ENCODE measurements around the gene COQ8B.

COQ8B gene

DNA sequence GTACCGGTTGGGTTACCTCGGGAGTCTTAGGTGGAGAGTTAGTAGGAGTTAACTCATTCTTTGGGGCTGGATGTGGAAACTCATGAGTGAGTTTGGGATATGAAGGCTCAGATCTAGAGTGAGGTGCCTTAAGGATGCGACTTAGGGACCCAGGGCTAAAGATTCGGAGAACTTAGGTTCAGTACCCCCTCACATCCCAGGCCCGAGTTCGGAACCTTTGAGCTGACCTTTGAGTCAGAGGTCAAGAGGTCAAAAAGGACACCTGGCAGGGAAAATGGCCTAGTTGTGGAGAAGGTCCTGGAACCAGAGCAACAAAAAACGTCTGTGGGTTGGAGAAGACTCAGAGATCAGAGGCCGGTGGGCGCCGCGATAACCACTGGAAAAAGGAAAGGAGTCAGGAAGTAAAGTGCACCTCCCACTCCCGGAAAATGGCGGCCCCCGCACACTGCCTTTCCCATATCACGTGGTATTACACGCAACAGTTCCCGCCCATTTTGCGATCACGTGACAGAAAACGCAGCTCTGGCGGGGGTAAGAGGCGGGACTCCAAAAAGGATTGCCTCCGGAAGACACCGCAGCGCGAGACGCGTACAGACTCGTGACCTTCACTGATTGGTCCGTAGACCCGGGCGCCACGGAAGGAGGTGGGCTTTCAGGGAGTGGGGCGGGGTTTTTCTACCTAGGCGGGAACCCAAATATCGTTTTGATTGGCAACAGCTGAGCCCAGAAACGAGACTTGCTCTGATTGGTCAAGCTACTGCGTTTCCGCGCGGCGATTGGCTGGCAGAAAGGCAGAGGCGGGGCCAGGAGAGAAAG is 33.6 kb upstream of the COQ8B start, which contains the start of gene ACTMAP:
Gene ACTMAP (minus strand): TSS at position 420 of the 816 bp plus-strand sequence. CDS start 674 bp downstream, outside the sequence.
- Mint-ChIP-seq H3K27me3 (no peaks in the 10 kb centered on the region), H3K4me3 (peak within 1 kb of the TSS; percentile 93), H3K36me3 (ENCODE audit: low read depth) (peaks cover 49% of the 10 kb centered on the region), H3K4me1 (ENCODE audit: low read depth) (peaks cover 33% of the 10 kb centered on the region), H3K9me3 (no peaks in the 10 kb centered on the region), H3K27ac (peak within 1 kb of the TSS; percentile 97)
- DNase-seq: peak; percentile 99

DNA sequence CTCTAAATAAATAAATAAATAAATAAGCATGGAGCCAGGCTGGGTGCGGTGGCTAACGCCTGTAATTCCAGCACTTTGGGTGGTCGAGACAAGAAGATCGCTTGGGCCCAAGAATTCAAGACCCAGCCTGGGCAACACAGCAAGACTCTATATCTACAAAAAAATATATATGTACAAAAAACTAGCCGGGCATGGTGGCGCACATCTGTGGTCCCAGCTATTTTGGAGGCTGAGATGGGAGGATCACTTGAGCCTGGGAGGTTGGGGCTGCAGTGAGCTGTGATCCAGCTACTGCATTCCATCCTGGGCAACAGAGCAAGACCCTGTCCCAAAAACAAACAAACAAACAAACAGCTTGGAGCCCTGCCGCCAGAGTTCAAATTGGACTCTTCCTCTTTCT is 30.9 kb upstream of the COQ8B start:
- H3K27me3 Mint-ChIP-seq: no peaks in the 10 kb centered on the region
- H3K4me1 Mint-ChIP-seq (ENCODE audit: low read depth): peaks cover 16% of the 10 kb centered on the region
- H3K36me3 Mint-ChIP-seq (ENCODE audit: low read depth): peaks cover 26% of the 10 kb centered on the region
- no peak for DNase-seq
- H3K4me3 Mint-ChIP-seq: no peak overlapping the region
- no peaks in the 10 kb centered on the region for H3K9me3 Mint-ChIP-seq
- no peak overlapping the region for H3K27ac Mint-ChIP-seq

- Mint-ChIP-seq H3K9me3 (no peaks in the 10 kb centered on the region), H3K36me3 (ENCODE audit: low read depth) (peaks cover 9% of the 10 kb centered on the region), H3K27ac (no peak overlapping the region), H3K27me3 (no peaks in the 10 kb centered on the region), H3K4me3 (no peak overlapping the region), H3K4me1 (ENCODE audit: low read depth) (peaks cover 15% of the 10 kb centered on the region)
- no peak for DNase-seq
These were observed 28.7 kb upstream of the COQ8B start for GRCh38 chr19:40745402-40745780.

- Mint-ChIP-seq H3K27me3 (no peaks in the 10 kb centered on the region), H3K9me3 (no peaks in the 10 kb centered on the region), H3K36me3 (ENCODE audit: low read depth) (peaks cover 7% of the 10 kb centered on the region), H3K4me3 (no peak overlapping the region), H3K27ac (no peak overlapping the region), H3K4me1 (ENCODE audit: low read depth) (peaks cover 10% of the 10 kb centered on the region)
- DNase-seq: peak; percentile 52
These were observed 28.1 kb upstream of the COQ8B start for GRCh38 chr19:40744554-40745401.

DNA sequence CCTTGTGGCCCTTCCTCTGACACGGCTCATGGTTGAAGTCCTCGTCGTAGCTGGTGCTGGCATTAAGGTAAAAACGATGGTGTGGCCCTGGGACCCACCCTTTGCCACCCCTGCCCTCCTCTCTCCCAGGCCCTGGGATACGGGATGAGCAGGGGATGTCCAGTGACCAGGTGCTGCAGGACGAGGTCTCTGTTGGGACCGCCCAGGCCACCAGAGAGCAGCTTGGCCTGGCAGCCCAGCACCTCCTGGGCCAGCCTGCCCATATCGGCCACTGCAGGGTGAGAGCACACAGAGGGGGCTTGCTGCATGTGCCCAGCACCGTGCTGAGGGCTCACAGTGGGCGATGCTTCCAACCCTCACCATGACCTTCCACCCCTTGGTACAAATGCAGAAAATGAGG is 27.2 kb upstream of the COQ8B start:
- Mint-ChIP-seq H3K36me3 (ENCODE audit: low read depth) (peaks cover 11% of the 10 kb centered on the region), H3K27me3 (no peaks in the 10 kb centered on the region), H3K27ac (no peak overlapping the region), H3K4me1 (ENCODE audit: low read depth) (peaks cover 3% of the 10 kb centered on the region), H3K9me3 (no peaks in the 10 kb centered on the region), H3K4me3 (no peak overlapping the region)
- no peak for DNase-seq

DNA sequence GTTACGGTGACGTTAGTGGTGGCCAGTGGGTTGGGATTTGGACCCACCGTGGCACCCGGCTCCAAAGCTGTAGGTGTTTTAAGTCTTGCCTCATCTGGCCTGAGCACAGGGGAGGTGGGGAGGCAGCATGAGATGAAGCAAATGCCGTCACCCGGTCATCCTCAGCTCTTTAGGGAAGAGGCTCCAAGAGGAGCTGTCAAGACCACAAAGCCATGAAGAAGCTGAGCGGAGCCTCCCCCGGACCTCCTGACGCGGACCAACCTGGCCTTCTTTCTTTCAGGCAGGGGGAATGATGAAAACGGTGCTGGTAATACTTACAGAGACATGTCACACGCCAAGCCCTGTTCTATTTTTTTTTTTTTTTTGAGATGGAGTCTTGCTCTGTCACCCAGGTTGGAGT is 26.2 kb upstream of the COQ8B start:
- H3K27ac Mint-ChIP-seq: no peak overlapping the region
- H3K4me3 Mint-ChIP-seq: no peak overlapping the region
- H3K4me1 Mint-ChIP-seq (ENCODE audit: low read depth): no peaks in the 10 kb centered on the region
- no peak for DNase-seq
- H3K27me3 Mint-ChIP-seq: no peaks in the 10 kb centered on the region
- H3K36me3 Mint-ChIP-seq (ENCODE audit: low read depth): peaks cover 17% of the 10 kb centered on the region
- H3K9me3 Mint-ChIP-seq: no peaks in the 10 kb centered on the region

DNA sequence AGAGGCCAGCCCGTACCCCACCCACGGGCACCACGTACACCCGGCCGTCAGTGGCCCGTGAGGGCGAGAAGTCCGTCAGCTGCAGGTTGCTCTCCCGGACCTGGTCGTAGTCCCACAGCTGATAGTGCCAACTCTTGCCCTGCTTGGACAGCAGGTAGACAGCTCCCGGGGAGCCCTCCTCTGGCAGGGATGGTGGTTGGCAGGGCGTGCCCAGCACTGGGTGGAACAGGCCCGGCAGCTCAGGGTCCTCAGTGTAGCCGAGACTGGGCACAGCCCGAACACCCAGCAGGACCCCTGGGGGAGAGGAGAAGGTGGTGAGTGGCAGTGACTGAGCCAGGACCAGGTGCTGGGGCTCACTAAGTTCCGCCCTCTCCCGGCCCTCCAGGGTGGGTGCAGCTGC is 25.8 kb upstream of the COQ8B start:
- H3K4me1 Mint-ChIP-seq (ENCODE audit: low read depth): no peaks in the 10 kb centered on the region
- H3K27ac Mint-ChIP-seq: no peak overlapping the region
- peaks cover 19% of the 10 kb centered on the region for H3K36me3 Mint-ChIP-seq (ENCODE audit: low read depth)
- H3K4me3 Mint-ChIP-seq: no peak overlapping the region
- no peaks in the 10 kb centered on the region for H3K9me3 Mint-ChIP-seq
- DNase-seq: no peak
- no peaks in the 10 kb centered on the region for H3K27me3 Mint-ChIP-seq

DNA sequence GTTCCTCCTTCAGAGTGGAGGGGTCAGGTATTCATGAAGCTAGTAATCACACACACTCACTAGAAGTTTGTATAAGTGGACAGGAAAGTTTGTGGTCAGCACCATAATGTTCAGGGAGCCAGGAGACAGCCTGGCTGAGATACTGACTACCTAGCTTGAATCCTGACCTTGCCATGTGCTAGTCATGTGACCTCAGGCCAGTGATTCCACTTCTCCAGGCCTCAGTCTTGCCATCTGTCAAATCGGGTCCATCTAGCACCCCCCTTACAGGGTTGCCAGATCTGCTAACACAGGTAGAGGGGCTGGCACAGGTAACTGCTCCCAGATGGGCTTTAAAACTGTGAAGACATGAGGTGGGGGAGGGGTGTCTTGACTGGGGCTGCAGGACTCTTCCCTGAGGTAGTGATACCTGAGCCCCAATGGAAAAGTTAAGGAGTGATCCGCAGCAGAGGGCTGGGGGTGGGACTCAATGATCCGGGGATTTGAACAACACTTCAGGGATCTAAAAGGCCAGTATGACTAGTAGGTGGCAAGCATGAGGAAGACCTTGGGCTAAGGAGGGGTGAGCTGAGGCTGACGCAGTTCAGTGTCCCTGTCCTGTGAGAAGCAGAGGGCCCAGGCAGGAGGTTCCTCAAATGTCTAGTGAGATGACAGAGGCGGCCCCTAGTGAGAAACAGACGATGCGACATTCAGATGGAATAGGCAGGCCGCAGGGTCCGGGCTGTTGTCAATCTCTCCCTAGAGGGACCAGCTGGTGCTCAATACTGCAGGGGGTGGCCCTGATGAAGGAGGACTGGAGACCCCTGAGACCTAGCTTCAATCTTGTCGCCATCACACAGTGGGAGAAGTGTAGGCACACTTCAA is 25.1 kb upstream of the COQ8B start:
- peak overlapping the region; percentile 29 for H3K27ac Mint-ChIP-seq
- no peak overlapping the region for H3K4me3 Mint-ChIP-seq
- no peak for DNase-seq
- H3K36me3 Mint-ChIP-seq (ENCODE audit: low read depth): peaks cover 26% of the 10 kb centered on the region
- H3K4me1 Mint-ChIP-seq (ENCODE audit: low read depth): no peaks in the 10 kb centered on the region
- H3K27me3 Mint-ChIP-seq: no peaks in the 10 kb centered on the region
- H3K9me3 Mint-ChIP-seq: no peaks in the 10 kb centered on the region

GRCh38 chr19:40740747-40741146 is 24.1 kb upstream of the COQ8B start:
- H3K36me3 Mint-ChIP-seq (ENCODE audit: low read depth): peaks cover 36% of the 10 kb centered on the region
- no peaks in the 10 kb centered on the region for H3K27me3 Mint-ChIP-seq
- DNase-seq: no peak
- no peak overlapping the region for H3K4me3 Mint-ChIP-seq
- no peaks in the 10 kb centered on the region for H3K9me3 Mint-ChIP-seq
- H3K4me1 Mint-ChIP-seq (ENCODE audit: low read depth): no peaks in the 10 kb centered on the region
- H3K27ac Mint-ChIP-seq: no peak overlapping the region

GRCh38 chr19:40739871-40740703 is 23.4 kb upstream of the COQ8B start:
- no peak for DNase-seq
- Mint-ChIP-seq H3K4me1 (ENCODE audit: low read depth) (no peaks in the 10 kb centered on the region), H3K4me3 (no peak overlapping the region), H3K27me3 (no peaks in the 10 kb centered on the region), H3K9me3 (no peaks in the 10 kb centered on the region), H3K36me3 (ENCODE audit: low read depth) (peaks cover 42% of the 10 kb centered on the region), H3K27ac (no peak overlapping the region)

DNA sequence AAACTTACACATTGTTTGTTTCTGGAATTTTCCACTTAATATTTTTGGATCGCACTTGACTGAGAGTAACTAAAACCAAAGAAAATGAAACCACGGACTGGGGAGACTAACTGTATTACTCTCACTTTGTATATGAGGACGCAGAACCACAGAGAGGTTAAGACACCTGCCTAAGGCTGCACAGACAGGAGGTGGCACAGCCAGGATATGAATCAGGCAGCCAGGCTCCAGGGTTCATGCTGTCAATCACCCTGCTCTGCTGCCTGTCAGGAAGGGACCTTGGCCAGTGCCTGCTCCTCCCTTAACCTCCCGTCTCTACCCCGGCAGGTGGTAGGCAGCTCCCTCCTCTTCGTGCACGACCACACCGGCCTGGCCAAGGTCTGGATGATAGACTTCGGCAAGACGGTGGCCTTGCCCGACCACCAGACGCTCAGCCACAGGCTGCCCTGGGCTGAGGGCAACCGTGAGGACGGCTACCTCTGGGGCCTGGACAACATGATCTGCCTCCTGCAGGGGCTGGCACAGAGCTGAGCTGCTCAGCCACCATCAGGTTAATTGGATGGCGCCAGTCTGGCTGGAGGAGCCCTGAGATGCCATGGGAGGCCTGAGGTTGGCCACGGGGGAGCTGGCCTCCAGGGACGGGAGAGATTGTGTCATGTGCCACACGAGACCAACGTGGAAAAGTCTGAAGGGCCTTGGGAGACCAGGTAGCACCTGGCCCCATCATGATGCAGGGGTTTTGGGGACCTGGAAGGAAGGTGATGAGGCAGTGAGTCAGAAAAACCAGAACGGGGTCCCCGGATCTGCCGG is 22.5 kb upstream of the COQ8B start:
- Mint-ChIP-seq H3K27me3 (no peaks in the 10 kb centered on the region), H3K27ac (no peak overlapping the region), H3K4me1 (ENCODE audit: low read depth) (no peaks in the 10 kb centered on the region), H3K36me3 (ENCODE audit: low read depth) (peaks cover 50% of the 10 kb centered on the region), H3K4me3 (no peak overlapping the region), H3K9me3 (no peaks in the 10 kb centered on the region)
- no peak for DNase-seq

DNA sequence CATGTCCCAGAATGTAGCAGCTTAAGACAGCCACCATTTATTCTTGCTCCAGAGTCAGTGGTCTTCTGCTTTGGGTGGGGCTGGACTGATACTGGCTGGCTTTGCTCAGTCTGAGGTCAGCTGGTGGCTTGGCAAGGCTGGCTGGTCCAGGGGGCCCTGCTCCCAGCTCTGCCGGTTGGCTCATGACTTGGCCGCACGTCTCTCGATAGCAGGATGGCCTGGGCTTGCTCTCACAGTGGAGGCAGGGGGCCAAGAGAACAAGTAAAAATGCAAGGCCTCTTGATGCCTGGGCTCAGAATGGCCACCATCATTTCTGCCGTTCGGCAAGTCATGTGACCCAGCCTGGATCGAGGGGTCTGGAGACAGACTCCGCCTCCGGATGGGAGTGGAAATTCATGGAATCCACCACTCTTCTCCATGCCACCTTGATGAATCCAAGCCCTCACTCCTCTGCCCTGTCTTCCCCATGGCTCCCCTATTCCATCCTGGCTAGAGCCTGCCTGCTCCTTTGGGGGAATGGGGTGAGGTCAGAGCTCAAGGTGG is 20.5 kb upstream of the COQ8B start:
- H3K27me3 Mint-ChIP-seq: no peaks in the 10 kb centered on the region
- peaks cover 69% of the 10 kb centered on the region for H3K36me3 Mint-ChIP-seq (ENCODE audit: low read depth)
- no peaks in the 10 kb centered on the region for H3K9me3 Mint-ChIP-seq
- H3K27ac Mint-ChIP-seq: no peak overlapping the region
- DNase-seq: no peak
- H3K4me3 Mint-ChIP-seq: no peak overlapping the region
- no peaks in the 10 kb centered on the region for H3K4me1 Mint-ChIP-seq (ENCODE audit: low read depth)

GRCh38 chr19:40736661-40737060 is 20.0 kb upstream of the COQ8B start:
- H3K27me3 Mint-ChIP-seq: no peaks in the 10 kb centered on the region
- no peaks in the 10 kb centered on the region for H3K4me1 Mint-ChIP-seq (ENCODE audit: low read depth)
- no peak overlapping the region for H3K4me3 Mint-ChIP-seq
- H3K27ac Mint-ChIP-seq: no peak overlapping the region
- H3K9me3 Mint-ChIP-seq: no peaks in the 10 kb centered on the region
- no peak for DNase-seq
- H3K36me3 Mint-ChIP-seq (ENCODE audit: low read depth): peaks cover 72% of the 10 kb centered on the region
